IMR-90 (cell line): ENCODE measurements around the gene GGACT. TPM values are rescaled to one million over a fixed set of nuclear protein-coding genes. Genes with fewer than 3 reads are reported as not detected.

Experiments used
- ATAC-seq: fragments of 200-7000 bp; cut with Tn5 transposase; 2 replicates; pipeline ENCODE4 v1.9.1; 2020; ENCODE audit warnings: low read depth, mild to moderate bottlenecking, moderate library complexity
- BruUV-seq: library from RNA; stranded (reverse); fragments of 400-500 nt; replicated peaks from 2 replicates; lab custom pipeline; 2021; lab: Mats Ljungman, UMichigan
- CTCF ChIA-PET: fragments of 300-600 bp; formaldehyde crosslinking; extraction: SDS; loops from one replicate; lab custom pipeline; 2021; ENCODE audit warnings: antibody characterized with exemption; lab: Yijun Ruan, JAX
- POLR2A ChIA-PET: fragments of 300-600 bp; sonication (Branson Sonifier 250); formaldehyde crosslinking; loops from one replicate; lab custom pipeline; 2022; ENCODE audit warnings: antibody characterized with exemption; ENCODE audit not compliant: unreplicated experiment; lab: Charles Lee
- DNase-seq: peaks from one replicate; pipeline ENCODE4 v3.0.0; 2013
- H2AFZ ChIP-seq: replicated peaks from 2 replicates; pipeline ENCODE3; 2013; ENCODE audit warnings: low read length, mild to moderate bottlenecking; ENCODE audit not compliant: poor library complexity
- H2AK5ac ChIP-seq: 2 replicates; pipeline ENCODE4 v1.6.1; 2013; ENCODE audit warnings: low read depth, low read length, inconsistent platforms
- H2AK9ac ChIP-seq: replicated peaks from 2 replicates; pipeline ENCODE3; 2013; ENCODE audit warnings: mild to moderate bottlenecking, low read depth, low read length, moderate library complexity; ENCODE audit not compliant: poor library complexity
- H2BK120ac ChIP-seq: 2 replicates; pipeline ENCODE4 v1.6.1; 2013; ENCODE audit warnings: low read depth, low read length, inconsistent platforms
- H2BK15ac ChIP-seq: 3 replicates; pipeline ENCODE4 v1.6.1; 2013; ENCODE audit warnings: low read depth, low read length, inconsistent platforms
- H2BK20ac ChIP-seq: 2 replicates; pipeline ENCODE4 v1.6.1; 2013; ENCODE audit warnings: low read depth, mild to moderate bottlenecking, inconsistent platforms, low read length, moderate library complexity
- H2BK5ac ChIP-seq: 2 replicates; pipeline ENCODE4 v1.6.1; 2013; ENCODE audit warnings: mild to moderate bottlenecking, low read depth, low read length, inconsistent platforms; ENCODE audit not compliant: poor library complexity, severe bottlenecking
- H3K14ac ChIP-seq: replicated peaks from 2 replicates; pipeline ENCODE4 v1.6.1; 2013; ENCODE audit warnings: low read depth, low read length, inconsistent platforms
- H3K18ac ChIP-seq: 2 replicates; pipeline ENCODE4 v1.6.1; 2013; ENCODE audit warnings: low read depth, low read length, control low read depth
- H3K23ac ChIP-seq: 2 replicates; pipeline ENCODE4 v1.6.1; 2013; ENCODE audit warnings: low read depth, low read length, inconsistent platforms
- H3K27ac ChIP-seq: 2 replicates; pipeline ENCODE4 v1.5.1; 2013; ENCODE audit warnings: mild to moderate bottlenecking, control low read depth, low read length; ENCODE audit not compliant: insufficient read depth
- H3K27me3 ChIP-seq: 2 replicates; pipeline ENCODE4 v1.6.1; 2013; ENCODE audit warnings: low read length; ENCODE audit not compliant: control insufficient read depth, insufficient read depth
- H3K36me3 ChIP-seq: 2 replicates; pipeline ENCODE4 v1.6.1; 2013; ENCODE audit warnings: low read length, mixed read lengths; ENCODE audit not compliant: control insufficient read depth, insufficient read depth
- H3K4ac ChIP-seq: 2 replicates; pipeline ENCODE4 v1.6.1; 2013; ENCODE audit warnings: low read depth, low read length, inconsistent platforms
- H3K4me1 ChIP-seq: 2 replicates; pipeline ENCODE4 v1.6.1; 2013; ENCODE audit warnings: low read length, mixed read lengths; ENCODE audit not compliant: control insufficient read depth, insufficient read depth
- H3K4me2 ChIP-seq: 2 replicates; pipeline ENCODE4 v1.6.1; 2013; ENCODE audit warnings: low read depth, mild to moderate bottlenecking, control low read depth, low read length, moderate library complexity
- H3K4me3 ChIP-seq: 2 replicates; pipeline ENCODE4 v1.5.1; 2013; ENCODE audit warnings: low read depth, mild to moderate bottlenecking, control low read depth, low read length, moderate library complexity; ENCODE audit not compliant: insufficient read depth
- H3K56ac ChIP-seq: 2 replicates; pipeline ENCODE4 v1.6.1; 2013; ENCODE audit warnings: low read length, inconsistent platforms; ENCODE audit not compliant: insufficient read depth; ENCODE audit errors: extremely low read depth
- H3K79me1 ChIP-seq, 2 experiments: 2 replicates each; pipeline ENCODE4 v1.6.1; 2013; ENCODE audit warnings: low read length in 2 of 2, inconsistent platforms in 1 of 2, low read depth in 1 of 2
- H3K9ac ChIP-seq: 2 replicates; pipeline ENCODE4 v1.6.1; 2013; ENCODE audit warnings: low read depth, low read length, control low read depth
- H3K9me1 ChIP-seq: 2 replicates; pipeline ENCODE4 v1.6.1; 2013; ENCODE audit warnings: low read length, inconsistent platforms; ENCODE audit not compliant: insufficient read depth
- H3K9me3 ChIP-seq: 2 replicates; pipeline ENCODE4 v1.6.1; 2013; ENCODE audit warnings: low read length; ENCODE audit not compliant: control insufficient read depth, insufficient read depth
- H4K20me1 ChIP-seq: 2 replicates; pipeline ENCODE4 v1.6.1; 2013; ENCODE audit warnings: low read length, inconsistent platforms; ENCODE audit not compliant: insufficient read depth
- H4K5ac ChIP-seq: 2 replicates; pipeline ENCODE4 v1.6.1; 2013; ENCODE audit warnings: mild to moderate bottlenecking, low read depth, low read length, control low read depth
- H4K8ac ChIP-seq, 2 experiments: 2 replicates each; pipeline ENCODE4 v1.6.1; 2013; ENCODE audit warnings: low read depth in 2 of 2, low read length in 2 of 2, control low read depth in 1 of 2, inconsistent platforms in 1 of 2
- H4K91ac ChIP-seq: 2 replicates; pipeline ENCODE4 v1.6.1; 2013; ENCODE audit warnings: low read depth, low read length, inconsistent platforms; ENCODE audit not compliant: insufficient read depth
- BHLHE40 ChIP-seq: fragments of 150-350 bp; IDR thresholded peaks from 2 replicates; pipeline ENCODE4 v1.6.1; 2016; ENCODE audit warnings: mild to moderate bottlenecking, low read depth, low read length
- CEBPB ChIP-seq: IDR thresholded peaks from 2 replicates; pipeline ENCODE4 v1.6.1; 2012; ENCODE audit warnings: low read depth, low read length, improper control_type of control experiment
- ELK1 ChIP-seq: fragments of 150-350 bp; IDR thresholded peaks from 2 replicates; pipeline ENCODE4 v1.6.1; 2016; ENCODE audit warnings: low read depth, mild to moderate bottlenecking, low read length, moderate library complexity, borderline replicate concordance
- FOS ChIP-seq: fragments of 150-350 bp; IDR thresholded peaks from 2 replicates; pipeline ENCODE4 v1.6.1; 2016; ENCODE audit warnings: low read depth, low read length
- MXI1 ChIP-seq: IDR thresholded peaks from 2 replicates; pipeline ENCODE4 v1.6.1; 2012; ENCODE audit warnings: low read depth, mild to moderate bottlenecking, low read length, moderate library complexity, borderline replicate concordance
- NFE2L2 ChIP-seq: fragments of 150-350 bp; IDR thresholded peaks from 2 replicates; pipeline ENCODE4 v1.6.1; 2016; ENCODE audit warnings: low read depth, mild to moderate bottlenecking, low read length
- POLR2A ChIP-seq: IDR thresholded peaks from 2 replicates; pipeline ENCODE4 v1.6.1; 2012; ENCODE audit warnings: mild to moderate bottlenecking, low read depth, low read length
- RAD21 ChIP-seq: IDR thresholded peaks from 2 replicates; pipeline ENCODE4 v1.6.1; 2012; ENCODE audit warnings: low read length, improper control_type of control experiment
- SMC3 ChIP-seq: fragments of 150-350 bp; IDR thresholded peaks from 2 replicates; pipeline ENCODE4 v1.6.1; 2016; ENCODE audit warnings: low read depth, mild to moderate bottlenecking, antibody characterized with exemption, low read length, moderate library complexity
- WGBS, 2 experiments: methylation state at CpG; one replicate each; pipeline versions ENCODE4 v1.1.5 to v1.1.7; 2013; ENCODE audit warnings: missing lambda C conversion rate in 2 of 2; ENCODE audit not compliant: insufficient read length in 1 of 2; ENCODE audit errors: extremely low coverage in 2 of 2; 5-methylcytosine and 5-hydroxymethylcytosine counted together
- dilution Hi-C: fragments of 300-500 bp; cut with HindIII; formaldehyde crosslinking; loops from one replicate; pipeline ENCODE4 v1.14.3; 2018; ENCODE audit warnings: low sequenced_read_pairs; ENCODE audit not compliant: unreplicated experiment
- in situ Hi-C: fragments of 300-500 bp; cut with MboI; formaldehyde crosslinking; loops from 3 replicates; pipeline ENCODE4 v1.14.3; 2019; ENCODE audit warnings: low sequenced_read_pairs, inconsistent platforms, mixed read lengths
- intact Hi-C: fragments of 100-400 bp; cut with micrococcal nuclease; formaldehyde crosslinking; loops from 2 replicates; pipeline ENCODE4 v1.10.0; 2022
- polyA plus RNA-seq, 3 experiments: library from polyadenylated mRNA; depleted of rRNA; stranded (reverse); fragments of >200 nt; gene quantifications; 2 replicates each; pipeline ENCODE4 v1.2.3, GENCODE V29; 2012; ENCODE audit warnings: low replicate concordance in 1 of 3
- total RNA-seq: library from RNA; depleted of rRNA; stranded (reverse); fragments of >200 nt; gene quantifications from 2 replicates; pipeline ENCODE4 v1.2.3, GENCODE V29; 2012

The GGACT gene
- total and polyA plus RNA-seq, 2 of the 4 experiments (the other 2 are of a cell fraction), result 2.0 to 2.6 TPM

- H2BK5ac ChIP-seq, result no peak overlapping the region
- in situ Hi-C loops, result no loop called here
- no peaks in the 10 kb centered on the region for H3K36me3 ChIP-seq
- POLR2A ChIA-PET, result no interaction called here
- peak overlapping the region; percentile 94 for H2AFZ ChIP-seq
- no peak overlapping the region for H3K56ac ChIP-seq
- WGBS, 2 experiments, result no CpG with 5 or more reads among the region's 6 CpGs
- CTCF ChIA-PET, result no interaction called here
- no peak overlapping the region for H3K4me2 ChIP-seq
- H2AK5ac ChIP-seq, result no peak overlapping the region
- H2BK20ac ChIP-seq, result no peak overlapping the region; the same call in 1 of the 2 replicates
- H3K9ac ChIP-seq, result no peak overlapping the region
- peak overlapping the region; percentile 53; the same call in 1 of the 2 replicates for H3K4ac ChIP-seq
- no peaks in the 10 kb centered on the region for H4K20me1 ChIP-seq
- no peak for DNase-seq
- peak overlapping the region; percentile 41 for H4K5ac ChIP-seq
- peaks cover 4% of the 10 kb centered on the region for H3K9me1 ChIP-seq
- H4K91ac ChIP-seq, result no peak overlapping the region
- no peaks in the 10 kb centered on the region for H3K9me3 ChIP-seq
- dilution Hi-C loops, result no loop called here
- H3K4me3 ChIP-seq, result no peak overlapping the region
- H4K8ac ChIP-seq, result peak overlapping the region in 1 of 2 experiments; percentile 66; a peak in 2 of 4 replicates
- intact Hi-C loops, result no loop called here
- ATAC-seq, result no peak
- H3K14ac ChIP-seq, result peak overlapping the region; percentile 41; the same call in 1 of the 2 replicates
- H3K23ac ChIP-seq, result no peak overlapping the region
- H3K18ac ChIP-seq, result no peak overlapping the region
- peak overlapping the region; percentile 79 for H2AK9ac ChIP-seq
- no TSS peak for BruUV-seq
- H3K4me1 ChIP-seq, result 0 out of 2 replicates have a peak, but pooled peaks cover 2% of the 10 kb centered on the region
- H3K79me1 ChIP-seq, result no peaks in the 10 kb centered on the region
- no peak overlapping the region for H2BK120ac ChIP-seq
- no peak overlapping the region for H2BK15ac ChIP-seq
- TF ChIP-seq MXI1, result no peak
- TF ChIP-seq RAD21, result no peak
- no peak for TF ChIP-seq POLR2A
- TF ChIP-seq SMC3, result no peak
- no peak for TF ChIP-seq CEBPB
- TF ChIP-seq NFE2L2, result no peak
- no peak for TF ChIP-seq BHLHE40
- TF ChIP-seq ELK1, result no peak
- no peak for TF ChIP-seq FOS
- peaks cover 5% of the 10 kb centered on the region for H3K27me3 ChIP-seq
- H3K27ac ChIP-seq, result no peak overlapping the region
Observed at GRCh38 chr13:100589178-100589725, 663 bp upstream of the GGACT start.
